Lower leg skin (tissue), 3 donors: ENCODE measurements around the gene RNF111.

Experiments
- POLR2A ChIP-seq, 2 donors: fragments of 450-650 bp; IDR thresholded peaks; one replicate each; pipeline ENCODE4 v1.6.1; 2016 to 2017; ENCODE audit warnings: antibody characterized with exemption in 2 of 2, mild to moderate bottlenecking in 1 of 2, moderate library complexity in 1 of 2
- TF ChIP-seq, protein P1 (sequence below), 3 donors: fragments of 450-650 bp; IDR thresholded peaks; one replicate each; pipeline ENCODE4 v1.5.1; 2016; ENCODE audit warnings: antibody characterized with exemption in 3 of 3, mild to moderate bottlenecking in 3 of 3, moderate library complexity in 2 of 3

DNA sequence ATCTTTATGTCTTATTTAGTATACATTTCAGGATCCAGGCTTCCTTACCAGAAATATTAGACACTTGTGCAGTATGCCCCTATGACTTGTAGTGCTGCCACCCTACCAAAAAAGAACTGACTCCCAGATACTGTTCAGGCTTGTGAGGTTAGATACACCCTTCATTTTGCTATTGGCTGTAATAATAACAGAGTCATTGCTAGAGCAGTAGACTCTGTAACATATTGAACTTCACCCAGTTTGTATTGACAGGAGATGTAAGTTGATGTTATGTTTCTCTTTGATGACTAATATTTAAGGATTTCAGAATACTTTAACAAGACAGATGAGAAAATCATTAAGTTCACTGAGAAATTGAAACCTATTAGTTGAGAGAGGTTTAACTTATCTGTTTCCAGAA lies 32.9 kb downstream of the RNF111 start:
- TF ChIP-seq POLR2A (IDR thresholded peaks at IDR 0.05): no peak
- TF ChIP-seq, protein P1, sequence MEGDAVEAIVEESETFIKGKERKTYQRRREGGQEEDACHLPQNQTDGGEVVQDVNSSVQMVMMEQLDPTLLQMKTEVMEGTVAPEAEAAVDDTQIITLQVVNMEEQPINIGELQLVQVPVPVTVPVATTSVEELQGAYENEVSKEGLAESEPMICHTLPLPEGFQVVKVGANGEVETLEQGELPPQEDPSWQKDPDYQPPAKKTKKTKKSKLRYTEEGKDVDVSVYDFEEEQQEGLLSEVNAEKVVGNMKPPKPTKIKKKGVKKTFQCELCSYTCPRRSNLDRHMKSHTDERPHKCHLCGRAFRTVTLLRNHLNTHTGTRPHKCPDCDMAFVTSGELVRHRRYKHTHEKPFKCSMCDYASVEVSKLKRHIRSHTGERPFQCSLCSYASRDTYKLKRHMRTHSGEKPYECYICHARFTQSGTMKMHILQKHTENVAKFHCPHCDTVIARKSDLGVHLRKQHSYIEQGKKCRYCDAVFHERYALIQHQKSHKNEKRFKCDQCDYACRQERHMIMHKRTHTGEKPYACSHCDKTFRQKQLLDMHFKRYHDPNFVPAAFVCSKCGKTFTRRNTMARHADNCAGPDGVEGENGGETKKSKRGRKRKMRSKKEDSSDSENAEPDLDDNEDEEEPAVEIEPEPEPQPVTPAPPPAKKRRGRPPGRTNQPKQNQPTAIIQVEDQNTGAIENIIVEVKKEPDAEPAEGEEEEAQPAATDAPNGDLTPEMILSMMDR (IDR thresholded peaks at IDR 0.05): no peak
